Frontal cortex (tissue), 4 donors: Measurements from ENCODE around the gene OR6Q1. TPM values are rescaled to one million over a fixed set of nuclear protein-coding genes. Genes with fewer than 3 reads are reported as not detected.

Experiments
- DNase-seq, 2 donors: peaks; one replicate each; pipeline ENCODE4 v3.0.0; 2012; ENCODE audit warnings: low spot score in 2 of 2
- FAIRE-seq: peaks from 2 replicates; lab custom pipeline; 2012; peaks lifted over from hg19 to GRCh38; lab: Jason Lieb, UNC
- small RNA-seq: library from RNA; depleted of rRNA; stranded (forward); fragments of <200 nt; gene quantifications from one replicate; pipeline ENCODE3, GENCODE V24; 2014
- total RNA-seq: library from RNA; depleted of rRNA; stranded (reverse); fragments of >200 nt; gene quantifications from one replicate; pipeline ENCODE4 v1.2.3, GENCODE V29; 2014
- donor health status: control.
- donor health status: control.
- donor health status: control.

OR6Q1 gene
- total RNA-seq, 1 donor from 2014 or later = not detected

DNA sequence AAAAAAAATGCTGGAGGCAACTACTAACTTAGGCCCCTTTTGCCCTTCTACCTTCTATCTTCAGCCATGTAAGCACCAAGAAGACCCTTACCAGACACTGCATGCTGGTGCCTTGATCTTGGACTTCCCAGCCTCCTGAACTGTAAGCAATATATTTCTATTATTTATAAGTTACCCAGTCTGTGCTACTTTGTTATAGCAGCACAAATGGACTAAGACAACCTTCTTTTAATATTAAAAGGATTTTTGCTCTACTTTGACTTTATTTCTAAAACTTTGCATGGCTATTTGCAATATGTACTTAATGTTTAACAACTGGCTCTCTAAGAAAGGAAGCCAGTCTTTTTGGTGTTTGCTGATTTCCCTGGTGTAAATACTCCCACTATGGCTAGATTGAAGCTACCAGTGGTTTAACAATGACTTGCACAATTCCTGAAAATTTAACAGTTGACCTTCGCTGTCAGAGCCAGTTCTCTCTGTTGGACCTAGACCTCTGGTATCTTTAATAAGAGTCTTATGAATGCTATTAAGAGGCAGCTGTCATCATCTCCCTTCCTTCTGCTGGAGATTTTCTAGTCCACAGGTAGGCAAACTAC lies 25.2 kb downstream of the OR6Q1 start:
- DNase-seq (no peak), FAIRE-seq (no peak)

DNA sequence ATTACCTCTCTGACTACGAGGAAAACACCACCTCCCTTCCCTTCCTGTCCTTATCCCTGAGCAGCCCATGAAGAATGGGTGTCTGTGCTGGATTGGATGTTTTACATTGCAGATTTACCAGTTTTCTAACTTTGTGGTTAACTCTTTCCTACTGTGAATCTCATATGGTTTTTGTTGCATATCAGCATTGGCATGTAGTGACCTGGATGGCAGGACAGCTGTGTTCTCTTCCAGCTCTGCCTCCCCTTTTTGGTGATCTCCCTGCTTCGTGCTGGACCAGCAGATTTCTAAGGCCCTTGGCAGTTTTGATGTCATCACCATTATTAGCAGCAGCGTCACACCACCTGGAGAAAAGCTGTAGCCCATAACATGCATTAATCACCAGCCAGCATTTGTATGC lies 26.7 kb downstream of the OR6Q1 start:
- no peak for DNase-seq

DNA sequence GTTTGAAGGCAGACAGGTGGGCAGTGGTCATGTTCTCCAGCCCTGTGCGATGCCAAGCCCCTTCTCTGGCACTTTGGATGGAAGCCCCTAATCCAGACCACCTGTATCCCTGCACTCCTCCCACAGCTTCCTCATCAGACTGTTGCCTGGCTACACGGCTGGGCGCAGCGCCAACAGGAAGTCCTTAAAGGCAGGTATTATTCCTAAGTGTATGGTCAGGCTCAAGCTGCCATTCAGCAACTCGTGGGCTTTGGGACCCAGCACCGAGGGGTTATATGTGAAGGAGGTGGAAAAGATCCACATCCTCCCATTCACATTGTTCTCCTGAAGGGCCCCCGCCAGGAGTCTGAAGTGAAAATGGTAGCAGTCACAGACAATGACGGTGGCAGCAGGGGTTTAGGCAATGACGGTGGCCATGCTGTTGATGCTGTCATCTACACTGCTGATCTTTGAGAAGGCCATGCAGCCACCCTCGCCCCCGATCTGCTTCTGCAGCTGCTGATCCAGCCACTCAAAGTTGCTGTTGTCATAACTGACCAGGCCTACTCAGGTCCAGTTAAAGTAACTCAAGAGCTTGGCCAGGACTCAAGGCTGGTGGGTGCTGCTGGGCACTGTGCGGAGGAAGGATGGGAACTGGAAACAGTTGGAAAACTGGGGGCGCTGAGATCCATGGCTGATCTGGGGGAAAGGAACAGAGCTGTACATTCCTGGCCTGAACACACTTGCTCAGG lies 27.7 kb downstream of the OR6Q1 start:
- DNase-seq = no peak
- FAIRE-seq = no peak

More for the DNA sequence above, 26.7 kb downstream of the OR6Q1 start:
- FAIRE-seq = no peak

DNA sequence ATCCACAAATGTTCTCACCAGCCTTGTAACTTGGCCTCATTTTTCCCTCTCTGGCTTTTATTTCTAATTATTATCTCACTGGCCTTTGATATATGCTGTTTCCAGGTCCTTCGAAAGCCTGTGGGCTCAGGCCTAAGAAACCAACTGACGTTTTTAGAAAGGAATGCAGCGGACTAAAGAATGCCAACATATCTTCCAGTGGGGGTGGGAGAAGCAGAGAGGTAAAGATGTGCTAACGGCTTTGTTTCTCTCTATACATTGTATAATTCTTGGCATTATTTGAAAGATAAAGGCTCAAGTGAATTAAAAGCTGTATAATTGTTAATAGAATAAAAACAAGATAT lies 28.2 kb downstream of the OR6Q1 start:
- no peak for FAIRE-seq
- no peak for DNase-seq

DNA sequence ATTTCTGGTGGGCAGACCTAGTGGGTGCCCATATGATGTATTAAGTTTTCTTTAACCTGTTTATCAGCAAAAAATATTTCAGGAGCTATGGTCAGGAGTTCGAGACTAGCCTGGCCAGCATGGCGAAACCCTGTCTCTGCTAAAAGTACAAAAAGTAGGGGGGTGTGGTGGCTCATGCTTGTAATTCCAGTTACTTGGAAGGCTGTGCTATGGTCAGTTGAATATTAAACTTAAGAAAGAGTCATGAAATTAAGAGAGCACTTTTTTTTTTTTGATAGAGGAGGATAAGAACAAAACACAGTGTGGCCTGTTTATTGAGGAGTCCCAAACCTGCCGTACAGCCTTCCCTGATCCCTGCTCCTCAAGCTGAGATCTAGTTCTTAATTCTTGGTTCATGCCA lies 29.8 kb downstream of the OR6Q1 start:
- DNase-seq (no peak), FAIRE-seq (no peak)

DNA sequence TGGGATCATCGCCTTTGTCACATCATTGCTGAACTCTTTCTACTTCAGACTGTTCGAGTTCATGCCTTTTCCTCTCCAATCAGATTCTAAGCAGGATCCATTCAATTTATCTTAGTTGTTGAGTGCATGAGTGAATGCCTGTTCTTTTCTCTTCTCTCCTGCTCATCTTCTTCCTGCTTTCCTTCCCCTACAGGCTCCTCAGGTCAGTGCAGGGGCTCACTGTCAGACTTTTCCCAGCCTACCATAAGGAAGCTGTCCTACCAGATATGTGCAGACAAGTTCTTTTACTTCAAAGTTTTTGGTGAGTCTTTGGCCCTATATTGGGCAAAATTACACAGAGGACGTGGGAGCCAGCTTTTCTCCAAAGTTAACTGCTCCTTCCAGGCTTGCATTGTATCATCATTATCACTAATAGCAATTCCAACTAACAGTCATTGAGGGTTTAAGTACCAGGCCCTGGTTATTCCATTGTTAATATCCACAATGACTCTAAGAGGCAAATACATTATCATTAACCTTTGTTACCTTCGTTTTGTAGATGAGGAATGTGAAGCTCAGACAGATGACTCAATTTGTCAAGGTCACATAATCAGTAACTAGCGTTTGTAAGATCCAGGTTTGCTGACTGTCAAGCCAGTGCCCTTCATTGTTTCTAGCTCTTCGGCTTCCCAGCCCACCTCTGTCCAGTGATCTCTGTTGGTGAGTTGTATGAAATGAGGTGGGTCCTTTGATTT lies 30.4 kb downstream of the OR6Q1 start:
- FAIRE-seq (no peak), DNase-seq (no peak)

DNA sequence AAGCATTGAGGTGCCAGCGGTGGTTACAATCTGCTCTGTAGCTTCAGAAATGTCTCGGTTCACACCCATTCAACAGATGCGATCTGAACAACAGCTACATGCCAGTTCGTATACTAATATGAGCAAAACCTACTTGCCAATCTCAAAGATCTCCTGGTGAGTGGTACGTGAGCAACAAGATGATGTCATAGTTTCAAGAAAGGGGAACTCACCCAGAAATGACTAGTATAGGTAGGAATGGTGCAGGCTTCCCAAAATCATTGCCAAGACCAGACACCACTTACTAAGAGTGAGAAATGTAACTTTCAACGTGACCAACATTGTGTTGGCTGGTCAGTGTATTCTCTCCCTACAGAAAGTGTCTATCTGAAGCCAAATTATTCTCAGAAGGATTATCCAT lies 31.1 kb downstream of the OR6Q1 start:
- DNase-seq = no peak
- no peak for FAIRE-seq

DNA sequence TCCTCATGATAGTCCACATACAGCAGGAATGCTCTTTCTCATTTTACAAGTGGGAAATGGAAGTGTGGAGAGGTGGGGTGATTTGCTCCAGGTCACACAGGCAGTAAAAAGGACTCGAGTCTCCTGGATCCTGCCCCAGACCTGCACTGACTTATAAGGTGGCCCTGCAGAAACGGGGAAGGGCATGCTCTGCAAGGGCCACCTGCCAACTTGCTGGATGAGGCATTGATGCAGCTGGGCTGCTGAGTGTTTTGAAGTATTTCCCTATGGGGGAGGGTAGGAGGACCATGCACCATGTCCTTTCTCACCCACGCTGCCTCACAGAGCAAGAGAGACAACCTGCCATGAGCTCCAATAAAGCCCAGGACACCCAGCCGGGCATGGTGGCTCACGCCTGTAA lies 36.9 kb downstream of the OR6Q1 start:
- FAIRE-seq (no peak), DNase-seq (no peak)

DNA sequence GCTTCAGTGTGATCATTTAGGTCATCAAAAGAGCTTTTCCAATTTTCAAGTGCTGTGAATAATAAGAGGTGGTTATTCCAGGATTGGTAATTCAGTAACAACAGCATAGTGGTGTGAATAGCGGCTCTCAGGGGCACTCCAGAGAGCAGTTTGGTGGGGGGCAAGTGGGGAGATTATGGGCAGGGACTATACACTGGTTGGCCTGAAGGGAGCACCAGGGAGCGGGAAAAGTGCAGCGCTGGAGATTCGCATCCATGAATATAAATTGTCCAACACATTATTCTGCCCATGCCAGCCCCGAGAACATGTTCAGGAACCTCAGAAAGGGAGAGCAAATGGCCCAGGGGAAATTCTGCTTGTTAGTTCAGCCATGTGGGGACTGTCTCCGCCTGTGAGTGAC lies 37.9 kb downstream of the OR6Q1 start:
- FAIRE-seq (no peak), DNase-seq (no peak)

DNA sequence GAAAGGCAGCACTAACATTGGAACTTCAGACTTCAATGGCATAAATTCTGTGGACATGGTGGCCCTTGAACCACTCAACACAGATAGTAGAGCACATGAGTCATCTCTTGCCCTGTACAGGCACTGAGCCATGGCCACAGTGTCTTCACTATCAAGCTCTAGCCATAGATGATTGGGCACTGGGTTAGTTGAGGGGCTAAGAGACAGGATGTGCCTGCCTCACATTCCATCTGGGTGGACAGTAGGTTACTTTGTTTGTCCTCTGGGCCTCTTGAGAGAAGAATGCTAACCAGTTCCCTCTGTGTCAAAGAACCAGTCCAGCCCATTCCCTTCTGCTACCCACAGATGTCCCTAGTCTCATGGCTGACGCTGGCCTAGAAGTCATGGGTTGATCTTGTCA lies 39.8 kb downstream of the OR6Q1 start:
- FAIRE-seq (no peak), DNase-seq (no peak)

DNA sequence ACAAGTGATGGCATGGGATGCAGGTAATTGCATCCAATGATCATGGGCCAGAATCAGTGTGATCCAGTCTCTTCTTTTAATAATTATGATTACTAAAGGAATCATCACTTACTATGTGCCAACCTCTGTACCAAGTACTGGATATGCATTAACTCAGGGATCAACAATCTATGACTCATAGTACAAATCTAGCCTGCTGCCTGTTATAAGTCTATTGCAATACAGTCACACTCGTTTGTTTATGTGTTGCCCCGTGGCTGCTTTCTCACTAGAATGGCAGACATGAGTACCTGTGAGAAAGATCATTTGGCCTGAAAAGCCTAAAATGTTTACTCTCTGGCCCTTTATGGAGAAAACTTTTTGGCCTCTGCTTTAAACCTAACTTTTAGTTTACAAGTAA lies 45.0 kb downstream of the OR6Q1 start:
- FAIRE-seq (no peak), DNase-seq (no peak)

Small RNAs within 50 kb of the gene (small RNA-seq; reads per million reads assigned to genes)
- not detected for gene RNU6-899P

Other genes with a start within 250 kb of the OR6Q1 start
- not detected for gene OR9Q1, start 7.1 kb upstream of the OR6Q1 start, total RNA-seq
- not detected for gene OR9I1, start 94.6 kb downstream of the OR6Q1 start, total RNA-seq
- under 0.01 TPM for gene OR9Q2, start 158.1 kb downstream of the OR6Q1 start, total RNA-seq
- gene OR1S2, start 173.2 kb downstream of the OR6Q1 start, total RNA-seq = not detected
- gene OR1S1, start 181.8 kb downstream of the OR6Q1 start, total RNA-seq = not detected
- gene OR10Q1, start 198.0 kb downstream of the OR6Q1 start, total RNA-seq = not detected
- gene OR10W1, start 237.3 kb downstream of the OR6Q1 start, total RNA-seq = not detected